Cardiac fibroblast (primary cell): ENCODE data around the gene CRB3.

Source experiments
- DNase-seq, 2 donors: peaks; one replicate each; pipeline versions ENCODE4 v3.0.0 to v3.0.0-alpha.2; 2010; ENCODE audit warnings: low read depth in 2 of 2
- H3K4me3 ChIP-seq, 2 donors: replicated peaks in 1 of 2; 1 replicate in 1 of 2; 2 replicates in 1 of 2; pipeline ENCODE4 v1.5.1; 2011; ENCODE audit warnings: low read depth in 2 of 2, low read length in 2 of 2, mild to moderate bottlenecking in 2 of 2, moderate library complexity in 1 of 2
- CTCF ChIP-seq: IDR thresholded peaks from one replicate; pipeline ENCODE4 v1.5.1; 2011; ENCODE audit warnings: low read depth, mild to moderate bottlenecking, low read length, inconsistent platforms

The CRB3 gene

GRCh38 chr19:6514089-6514488 is 50.0 kb downstream of the CRB3 start:
- H3K4me3 ChIP-seq, result no peak overlapping the region
- no peak for TF ChIP-seq CTCF
- no peak for DNase-seq

- no peak overlapping the region for H3K4me3 ChIP-seq
- no peak for TF ChIP-seq CTCF
- no peak for DNase-seq
These were observed 51.0 kb downstream of the CRB3 start for GRCh38 chr19:6514926-6515544.

GRCh38 chr19:6516018-6516658 is 52.1 kb downstream of the CRB3 start:
- no peak for TF ChIP-seq CTCF
- peak; percentile 90 to 96 for DNase-seq
- H3K4me3 ChIP-seq, result peak overlapping the region; percentile 58 to 65
